GM19455 (cell line): Measurements from ENCODE around the gene ZNF24.

Experiments
- ATAC-seq: cut with Tn5 transposase; IDR thresholded peaks from one replicate; pipeline ENCODE4 v1.9.1; 2021; ENCODE audit not compliant: unreplicated experiment

Gene ZNF24

GRCh38 chr18:35343936-35344735 is at the start of gene ZNF24:
ZNF24 (minus strand) TSS chr18:35344420; CDS start chr18:35340650, 3,770 bp downstream.
- peak; percentile 94 for ATAC-seq

GRCh38 chr18:35393716-35394115 is 49.5 kb upstream of the ZNF24 start:
- no peak for ATAC-seq

GRCh38 chr18:35392375-35392774 is 48.2 kb upstream of the ZNF24 start:
- no peak for ATAC-seq

- ATAC-seq = no peak
Observed at GRCh38 chr18:35390951-35391700, 46.9 kb upstream of the ZNF24 start.

- ATAC-seq = no peak
Observed at GRCh38 chr18:35389095-35389618, 44.9 kb upstream of the ZNF24 start.

GRCh38 chr18:35387152-35387571 is 42.9 kb upstream of the ZNF24 start:
- peak; percentile 45 for ATAC-seq

- ATAC-seq = peak; percentile 72
Observed at GRCh38 chr18:35386600-35387100, 42.4 kb upstream of the ZNF24 start.

GRCh38 chr18:35383136-35383535 is 38.9 kb upstream of the ZNF24 start:
- no peak for ATAC-seq

GRCh38 chr18:35379421-35379820 is 35.2 kb upstream of the ZNF24 start:
- ATAC-seq = no peak

GRCh38 chr18:35378574-35378896 is 34.3 kb upstream of the ZNF24 start:
- no peak for ATAC-seq

- ATAC-seq = no peak
Observed at GRCh38 chr18:35377875-35378573, 33.8 kb upstream of the ZNF24 start.

GRCh38 chr18:35376742-35377695 is 32.8 kb upstream of the ZNF24 start, which contains the start of gene ZNF396:
ZNF396 (minus strand) TSS chr18:35377337; CDS start chr18:35374292, 3,045 bp downstream.
- ATAC-seq = peak; percentile 86

- peak; percentile 61 for ATAC-seq
Observed at GRCh38 chr18:35376393-35376741, 32.1 kb upstream of the ZNF24 start.

- no peak for ATAC-seq
Observed at GRCh38 chr18:35374708-35375107, 30.5 kb upstream of the ZNF24 start.

- no peak for ATAC-seq
Observed at GRCh38 chr18:35371412-35372195, 27.4 kb upstream of the ZNF24 start.

GRCh38 chr18:35369126-35369525 is 24.9 kb upstream of the ZNF24 start:
- ATAC-seq = no peak

- no peak for ATAC-seq
Observed at GRCh38 chr18:35368595-35368994, 24.4 kb upstream of the ZNF24 start.

- no peak for ATAC-seq
Observed at GRCh38 chr18:35362531-35362930, 18.3 kb upstream of the ZNF24 start.

- ATAC-seq = no peak
Observed at GRCh38 chr18:35361570-35362321, 17.5 kb upstream of the ZNF24 start.
